Glomerular endothelial cell (primary cell): ENCODE data around the gene SLC5A6. TPM values are rescaled to one million over a fixed set of nuclear protein-coding genes. Genes with fewer than 3 reads are reported as not detected.

Source experiments
- DNase-seq: peaks from one replicate; pipeline ENCODE4 v3.0.0-alpha.2; 2011; ENCODE audit warnings: low read depth, low spot score; ENCODE audit errors: extremely low read depth
- total RNA-seq: library from RNA; depleted of rRNA; stranded (reverse); fragments of >200 nt; gene quantifications from 2 replicates; pipeline ENCODE4 v1.2.3, GENCODE V29; 2015

The SLC5A6 gene
- 19.0 and 24.6 TPM in 2 replicates for total RNA-seq

- DNase-seq, result no peak
These were observed at the start of gene SLC5A6, which contains the start of gene ATRAID for GRCh38 chr2:27211943-27212625. Gene SLC5A6 (minus strand): TSS chr2:27212268. CDS start chr2:27207650, 4,618 bp downstream. Gene ATRAID (plus strand): TSS chr2:27212041. CDS start chr2:27212369, 328 bp downstream.

GRCh38 chr2:27261241-27261925, 49.3 kb upstream of the SLC5A6 start:
- DNase-seq, result no peak

- DNase-seq, result no peak
These were observed 46.0 kb upstream of the SLC5A6 start for GRCh38 chr2:27258051-27258450.

- DNase-seq, result no peak
These were observed 44.9 kb upstream of the SLC5A6 start for GRCh38 chr2:27256855-27257454.

GRCh38 chr2:27255660-27256059, 43.6 kb upstream of the SLC5A6 start:
- DNase-seq, result no peak

- DNase-seq, result no peak
These were observed 43.1 kb upstream of the SLC5A6 start for GRCh38 chr2:27255187-27255586.

GRCh38 chr2:27251766-27252165, 39.7 kb upstream of the SLC5A6 start:
- no peak for DNase-seq

GRCh38 chr2:27250652-27251379, 38.7 kb upstream of the SLC5A6 start:
- no peak for DNase-seq

- DNase-seq, result no peak
These were observed 38.0 kb upstream of the SLC5A6 start for GRCh38 chr2:27249891-27250651.

GRCh38 chr2:27249159-27249890, 37.3 kb upstream of the SLC5A6 start:
- no peak for DNase-seq

- no peak for DNase-seq
These were observed 35.8 kb upstream of the SLC5A6 start for GRCh38 chr2:27247893-27248292.

- DNase-seq, result no peak
These were observed 33.6 kb upstream of the SLC5A6 start for GRCh38 chr2:27245626-27246025.

- no peak for DNase-seq
These were observed 33.0 kb upstream of the SLC5A6 start for GRCh38 chr2:27245116-27245515.

GRCh38 chr2:27243391-27244130, 31.5 kb upstream of the SLC5A6 start:
- no peak for DNase-seq

GRCh38 chr2:27242614-27242951, 30.5 kb upstream of the SLC5A6 start:
- DNase-seq, result no peak

- no peak for DNase-seq
These were observed 29.9 kb upstream of the SLC5A6 start for GRCh38 chr2:27241761-27242613.

- DNase-seq, result no peak
These were observed 28.3 kb upstream of the SLC5A6 start for GRCh38 chr2:27240406-27240805.

- DNase-seq, result no peak
These were observed 26.9 kb upstream of the SLC5A6 start for GRCh38 chr2:27238976-27239375.
